Activated naive CD4-positive, alpha-beta T cell treated with anti-CD3 and anti-CD28 coated beads, Interleukin-2, amount 50 U/mL, for 16 hours (primary cell): ENCODE results near the gene TMEM234.

Experiments
- DNase-seq: peaks from one replicate; pipeline ENCODE4 v3.0.0-alpha.2; 2020

The TMEM234 gene

DNA sequence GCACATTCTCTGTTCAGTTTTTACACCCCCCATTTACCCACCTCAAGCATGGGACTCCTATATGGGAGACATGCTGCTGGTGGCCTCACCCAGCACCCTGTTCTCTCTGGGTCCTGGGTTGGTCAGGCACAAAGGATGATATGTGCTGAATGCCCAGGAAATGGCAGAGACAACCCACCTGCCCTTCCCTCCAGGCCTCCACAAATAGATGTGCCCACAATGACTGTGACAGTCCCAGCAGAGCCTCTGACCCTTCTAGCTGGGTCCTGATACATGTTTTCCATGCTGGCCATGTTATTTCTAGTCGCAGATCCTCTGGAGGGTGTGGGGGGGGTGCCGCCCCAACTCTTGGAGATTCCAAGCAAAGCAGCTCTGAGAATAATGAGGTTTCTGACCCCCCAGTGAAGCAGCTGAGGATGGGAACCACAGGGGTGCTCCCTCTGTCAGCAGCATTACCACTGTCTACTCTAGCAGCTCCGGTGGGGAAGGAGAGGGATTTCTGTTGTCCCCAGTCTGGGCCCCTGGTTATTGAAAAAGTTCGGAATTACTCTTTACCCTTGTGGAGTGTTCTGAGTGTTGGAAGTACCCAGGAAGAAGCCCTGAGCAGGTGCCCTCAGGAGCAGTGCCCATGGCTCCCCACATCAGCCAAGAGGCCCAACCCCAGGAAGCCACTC, 23.0 kb downstream of the TMEM234 start:
- no peak for DNase-seq

DNA sequence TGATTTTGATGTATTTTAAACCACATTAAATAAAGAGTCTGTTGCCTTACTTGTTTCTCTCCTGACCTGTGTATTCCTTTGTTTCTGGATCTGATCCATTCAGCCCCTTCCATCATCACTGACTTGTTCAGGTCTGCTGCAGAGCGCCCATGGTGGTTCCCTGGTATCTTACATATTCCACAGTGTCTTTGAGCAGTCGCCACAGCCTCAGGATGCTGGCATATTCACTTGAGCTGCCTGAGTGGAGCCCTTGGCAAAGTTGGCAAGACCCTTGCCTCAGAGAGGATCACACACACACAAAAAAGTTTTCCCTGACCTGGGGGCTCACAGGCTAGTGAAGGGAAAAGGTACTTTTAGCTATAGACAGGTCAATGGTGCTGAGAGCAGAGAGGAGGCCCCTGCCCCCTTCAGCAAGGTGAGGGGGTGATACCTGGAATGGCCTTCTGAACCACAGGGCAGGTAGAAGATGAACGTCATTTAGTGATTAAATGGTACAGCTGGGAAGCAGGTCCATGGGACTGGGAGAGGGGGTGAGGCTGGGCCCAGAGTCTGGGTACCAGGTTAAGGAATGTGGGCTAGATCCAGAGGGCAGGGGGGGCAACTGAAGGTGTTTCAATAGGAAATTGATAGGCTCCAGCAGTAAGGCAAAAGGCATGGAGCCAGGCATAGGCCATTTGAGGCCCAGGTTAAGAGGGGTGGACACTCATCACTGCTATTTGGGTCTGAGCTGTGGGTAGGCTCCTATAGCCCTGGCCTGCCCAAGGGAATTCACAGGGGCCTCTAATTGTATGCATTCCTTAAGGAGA, 23.7 kb downstream of the TMEM234 start:
- DNase-seq, result no peak

DNA sequence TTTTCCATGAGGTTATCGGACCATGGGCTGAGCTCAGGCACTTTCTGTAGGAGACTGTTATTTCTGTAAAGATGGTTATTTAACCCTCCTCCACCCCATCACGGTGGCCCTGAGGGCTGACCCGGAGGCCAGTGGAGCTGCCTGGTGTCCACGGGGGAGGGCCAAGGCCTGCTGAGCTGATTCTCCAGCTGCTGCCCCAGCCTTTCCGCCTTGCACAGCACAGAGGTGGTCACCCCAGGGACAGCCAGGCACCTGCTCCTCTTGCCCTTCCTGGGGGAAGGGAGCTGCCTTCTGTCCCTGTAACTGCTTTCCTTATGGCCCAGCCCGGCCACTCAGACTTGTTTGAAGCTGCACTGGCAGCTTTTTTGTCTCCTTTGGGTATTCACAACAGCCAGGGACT, 24.3 kb downstream of the TMEM234 start:
- DNase-seq, result no peak

DNA sequence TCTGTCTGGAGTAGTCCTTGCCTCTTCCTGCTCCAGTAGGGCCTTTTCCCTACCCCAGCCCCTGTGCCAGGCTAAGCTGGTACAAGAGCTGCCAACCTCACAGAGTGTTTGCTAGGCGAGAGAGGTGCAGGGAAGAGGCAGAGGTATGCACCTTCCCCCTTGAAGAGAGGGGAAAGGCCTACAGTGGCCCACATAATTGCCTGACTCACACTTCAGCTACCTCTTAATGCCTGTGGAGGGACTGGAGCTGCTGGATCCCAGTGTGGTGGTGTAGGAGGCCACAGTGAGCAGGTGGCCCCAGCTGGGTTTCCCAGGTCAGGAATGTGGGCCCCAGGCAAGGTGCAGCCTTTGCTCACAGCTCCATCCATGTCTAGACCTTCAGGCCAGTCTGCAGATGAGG, 25.1 kb downstream of the TMEM234 start:
- no peak for DNase-seq

DNA sequence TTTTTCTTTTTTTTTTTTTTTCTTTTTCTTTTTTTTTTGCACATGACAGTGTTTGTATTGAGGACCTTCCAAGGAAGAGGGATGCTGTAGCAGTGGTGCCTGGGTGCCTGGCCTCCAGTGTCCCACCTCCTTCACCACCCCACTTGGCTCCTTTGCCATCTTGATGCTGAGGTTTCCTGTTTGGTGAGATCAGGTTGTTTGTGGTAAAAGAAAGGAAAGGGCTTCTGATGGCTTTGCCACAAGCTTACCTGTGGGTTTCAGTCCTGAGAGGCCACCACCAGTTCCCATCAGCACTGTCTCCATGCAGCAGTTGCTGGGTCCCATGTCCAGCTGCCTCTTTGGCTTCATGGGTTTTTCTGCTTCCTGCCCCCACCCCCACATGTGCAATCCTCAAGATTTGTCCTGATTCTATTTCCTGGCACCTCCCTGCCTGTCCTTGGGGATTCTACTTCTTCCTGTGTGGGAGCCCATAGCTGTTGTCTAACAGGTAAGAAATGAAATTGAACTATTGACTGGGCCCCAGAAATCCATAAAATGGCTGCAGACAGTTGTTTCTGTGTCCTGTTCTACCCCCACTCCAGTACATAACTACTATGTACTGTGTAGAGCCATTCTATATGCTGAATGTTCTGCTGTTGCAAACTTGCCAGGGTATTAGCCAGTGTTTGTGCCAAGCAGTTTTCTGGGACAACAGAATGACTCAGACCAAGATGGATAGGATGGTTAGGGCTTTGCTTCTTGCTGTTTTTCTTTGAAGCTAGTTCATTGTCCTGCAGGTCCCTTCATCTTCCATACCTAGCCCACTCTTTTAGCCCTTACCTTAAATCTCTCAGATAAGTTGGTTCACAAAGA, 26.0 kb downstream of the TMEM234 start:
- no peak for DNase-seq

DNA sequence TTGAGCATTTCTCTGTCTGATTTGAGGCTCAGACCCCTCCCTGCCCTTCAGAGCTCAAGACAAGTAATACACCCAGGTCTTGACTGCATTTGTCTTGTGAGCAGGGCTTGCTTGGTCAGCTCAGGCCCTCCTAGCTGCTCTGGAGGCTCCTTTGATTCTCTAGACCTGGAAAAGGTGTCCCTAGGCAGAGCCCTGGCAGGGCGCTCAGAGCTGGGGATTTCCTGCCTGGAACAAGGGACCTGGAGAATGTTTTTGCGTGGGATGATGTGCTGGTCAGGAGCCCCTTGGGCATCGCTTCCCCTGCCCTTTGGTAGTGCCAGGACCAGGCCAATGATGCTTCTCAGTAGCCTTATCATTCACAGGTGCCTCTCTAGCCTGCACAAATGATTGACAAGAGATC, 26.6 kb downstream of the TMEM234 start:
- DNase-seq, result no peak

DNA sequence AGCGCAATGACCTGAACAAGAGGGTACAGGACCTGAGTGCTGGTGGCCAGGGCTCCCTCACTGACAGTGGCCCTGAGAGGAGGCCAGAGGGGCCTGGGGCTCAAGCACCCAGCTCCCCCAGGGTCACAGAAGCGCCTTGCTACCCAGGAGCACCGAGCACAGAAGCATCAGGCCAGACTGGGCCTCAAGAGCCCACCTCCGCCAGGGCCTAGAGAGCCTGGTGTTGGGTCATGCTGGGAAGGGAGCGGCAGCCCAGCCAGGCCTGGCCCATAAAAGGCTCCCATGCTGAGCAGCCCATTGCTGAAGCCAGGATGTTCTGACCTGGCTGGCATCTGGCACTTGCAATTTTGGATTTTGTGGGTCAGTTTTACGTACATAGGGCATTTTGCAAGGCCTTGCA, 27.2 kb downstream of the TMEM234 start:
- DNase-seq, result no peak

DNA sequence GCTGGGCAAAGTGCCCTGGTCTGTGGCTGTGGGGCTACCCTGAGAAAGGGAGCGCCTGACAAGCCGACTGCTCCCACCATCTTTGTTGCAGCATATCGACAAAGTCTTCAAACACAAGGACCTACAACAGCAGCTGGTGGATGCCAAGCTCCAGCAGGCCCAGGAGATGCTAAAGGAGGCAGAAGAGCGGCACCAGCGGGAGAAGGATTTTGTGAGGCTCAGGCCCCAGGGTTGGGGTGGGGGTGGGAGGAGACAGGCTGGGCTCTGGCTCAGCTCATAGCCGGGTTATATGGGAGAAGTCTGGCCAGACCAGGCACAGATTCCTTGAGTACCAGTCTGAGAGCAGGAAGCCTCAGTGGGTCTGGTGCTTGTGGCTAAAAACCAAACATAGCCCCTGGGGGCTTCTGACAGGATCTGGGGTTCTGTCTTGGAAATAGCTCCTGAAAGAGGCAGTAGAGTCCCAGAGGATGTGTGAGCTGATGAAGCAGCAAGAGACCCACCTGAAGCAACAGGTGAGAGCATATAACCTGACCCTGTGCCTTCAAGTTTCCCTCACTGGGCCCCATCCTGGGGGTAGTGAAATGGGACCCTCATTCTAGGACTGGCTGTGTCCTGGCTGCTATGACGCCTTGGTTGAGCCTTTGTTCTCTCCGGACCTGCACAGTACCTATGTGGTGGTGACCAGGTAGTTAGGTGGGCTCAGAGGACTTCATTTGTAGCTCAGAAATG, 29.8 kb downstream of the TMEM234 start:
- no peak for DNase-seq

DNA sequence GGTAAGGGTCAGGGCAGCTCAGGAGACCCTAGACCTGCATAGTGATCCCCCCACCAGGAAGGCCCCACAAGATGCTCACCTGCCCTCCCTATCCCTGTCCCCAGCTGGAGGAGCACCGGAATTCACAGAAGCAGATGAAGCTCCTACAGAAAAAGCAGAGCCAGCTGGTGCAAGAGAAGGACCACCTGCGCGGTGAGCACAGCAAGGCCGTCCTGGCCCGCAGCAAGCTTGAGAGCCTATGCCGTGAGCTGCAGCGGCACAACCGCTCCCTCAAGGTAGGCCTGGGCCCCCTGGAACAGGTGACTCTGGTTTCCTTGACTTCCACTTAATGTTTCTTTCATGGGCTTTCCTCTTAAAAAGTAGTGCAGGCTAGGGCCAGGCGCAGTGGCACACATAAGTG, 34.3 kb downstream of the TMEM234 start:
- no peak for DNase-seq

DNA sequence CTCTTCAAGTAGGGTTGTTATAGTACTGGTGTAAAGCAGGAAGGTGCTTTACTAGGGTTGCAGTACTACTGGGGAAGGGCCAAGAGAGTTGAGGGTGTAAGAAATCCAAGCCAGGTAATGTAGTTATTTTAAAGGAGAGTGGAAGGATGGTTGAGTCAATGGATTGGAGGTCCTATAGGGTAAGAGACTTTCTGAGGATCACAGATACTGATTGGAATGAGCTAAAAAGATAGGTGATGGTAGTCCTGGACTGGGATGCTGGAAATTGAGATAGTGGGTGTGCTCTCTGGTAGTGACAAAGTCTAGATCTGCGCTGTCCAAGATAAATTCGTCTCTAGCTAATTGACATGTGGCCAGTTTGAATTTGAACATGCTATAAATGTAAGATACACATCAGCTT, 35.7 kb downstream of the TMEM234 start:
- DNase-seq, result no peak

DNA sequence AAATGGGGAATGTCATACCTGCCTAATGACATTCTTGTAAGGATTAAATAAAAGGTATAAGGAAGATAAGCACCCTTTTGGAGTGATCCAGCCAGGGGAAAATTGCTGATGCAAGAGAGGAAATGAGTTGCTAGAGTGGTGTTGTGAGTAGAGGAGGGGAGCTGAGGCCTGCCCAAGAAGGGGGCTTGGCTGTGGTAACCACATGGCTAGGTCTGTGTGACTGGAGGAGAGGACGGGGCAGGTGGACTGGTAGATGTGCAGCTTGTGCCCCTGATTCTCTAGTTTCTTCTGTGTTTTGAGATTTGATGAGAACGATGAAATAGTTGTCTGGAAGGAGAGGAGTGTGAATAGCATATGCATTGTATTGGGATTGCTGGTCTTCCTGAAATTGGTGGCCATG, 36.1 kb downstream of the TMEM234 start:
- DNase-seq, result no peak

DNA sequence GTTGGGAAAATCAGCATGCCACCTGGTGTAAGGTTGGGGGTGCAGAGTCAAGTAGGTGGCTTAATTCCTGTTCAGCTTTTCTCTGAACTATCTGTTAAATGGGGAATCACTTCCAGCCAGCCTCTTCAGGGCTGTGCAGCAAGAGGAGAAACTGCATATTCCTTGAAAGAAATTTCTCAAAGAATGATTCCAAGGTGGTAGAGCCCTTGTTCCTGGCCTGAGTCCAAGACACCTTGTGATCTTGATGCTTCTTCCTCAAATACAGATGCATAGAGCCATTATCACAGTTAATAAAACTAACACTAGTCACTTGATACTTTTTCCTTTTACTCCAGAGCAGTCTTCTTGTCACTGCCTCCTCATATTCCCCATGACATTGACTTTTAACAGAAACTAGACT, 37.5 kb downstream of the TMEM234 start:
- no peak for DNase-seq

DNA sequence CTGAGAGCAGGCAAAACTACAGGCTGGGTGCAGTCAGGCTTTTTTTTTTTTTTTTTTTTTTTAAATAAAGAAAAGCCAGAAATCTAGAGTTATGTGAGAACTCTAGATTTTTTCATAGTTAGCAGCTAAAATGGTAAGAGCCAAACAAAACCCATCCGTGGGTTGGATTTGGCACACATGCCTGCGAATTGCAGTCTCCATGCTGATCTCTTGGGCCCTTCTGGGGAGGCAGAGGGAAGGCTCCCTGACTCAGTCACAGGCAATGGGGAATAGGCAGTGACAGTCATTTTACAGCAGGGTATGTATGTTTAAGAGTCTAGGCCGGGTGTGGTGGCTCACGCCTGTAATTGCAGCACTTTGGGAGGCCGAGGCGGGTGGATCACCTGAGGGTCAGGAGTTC, 40.1 kb downstream of the TMEM234 start:
- DNase-seq, result no peak

DNA sequence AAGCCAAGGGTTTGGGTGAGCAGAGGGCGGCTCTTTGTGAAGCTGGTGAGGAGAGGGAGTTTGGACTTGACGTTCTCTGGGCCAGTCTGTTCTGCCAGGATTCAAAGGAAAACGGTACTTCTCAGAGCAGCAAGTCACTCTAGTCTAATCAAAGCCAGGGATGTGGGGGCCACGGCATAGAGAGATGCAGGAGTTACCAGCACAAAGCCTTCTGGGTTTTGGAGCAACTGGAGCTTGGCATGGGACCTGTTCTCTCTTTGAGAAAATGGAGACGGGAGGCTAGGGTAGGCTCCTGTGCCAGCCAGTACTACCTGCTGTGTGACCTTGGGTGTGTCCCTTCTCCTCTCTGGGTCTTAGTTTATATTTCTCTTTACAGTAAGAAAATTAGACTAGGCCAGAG, 40.6 kb downstream of the TMEM234 start:
- DNase-seq, result no peak

DNA sequence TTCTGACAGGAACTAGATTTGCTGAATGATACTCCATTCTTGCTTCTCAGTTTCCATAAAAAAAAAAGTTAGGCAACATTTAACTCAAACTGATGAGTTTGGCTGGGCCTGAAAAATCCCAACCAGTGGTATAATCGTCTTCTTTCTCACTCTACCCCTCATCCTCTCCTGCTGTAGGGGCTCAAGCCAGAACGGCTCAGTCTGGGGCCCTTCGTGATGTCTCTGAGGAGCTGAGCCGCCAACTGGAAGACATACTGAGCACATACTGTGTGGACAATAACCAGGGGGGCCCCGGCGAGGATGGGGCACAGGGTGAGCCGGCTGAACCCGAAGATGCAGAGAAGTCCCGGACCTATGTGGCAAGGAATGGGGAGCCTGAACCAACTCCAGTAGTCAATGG, 41.1 kb downstream of the TMEM234 start:
- no peak for DNase-seq

DNA sequence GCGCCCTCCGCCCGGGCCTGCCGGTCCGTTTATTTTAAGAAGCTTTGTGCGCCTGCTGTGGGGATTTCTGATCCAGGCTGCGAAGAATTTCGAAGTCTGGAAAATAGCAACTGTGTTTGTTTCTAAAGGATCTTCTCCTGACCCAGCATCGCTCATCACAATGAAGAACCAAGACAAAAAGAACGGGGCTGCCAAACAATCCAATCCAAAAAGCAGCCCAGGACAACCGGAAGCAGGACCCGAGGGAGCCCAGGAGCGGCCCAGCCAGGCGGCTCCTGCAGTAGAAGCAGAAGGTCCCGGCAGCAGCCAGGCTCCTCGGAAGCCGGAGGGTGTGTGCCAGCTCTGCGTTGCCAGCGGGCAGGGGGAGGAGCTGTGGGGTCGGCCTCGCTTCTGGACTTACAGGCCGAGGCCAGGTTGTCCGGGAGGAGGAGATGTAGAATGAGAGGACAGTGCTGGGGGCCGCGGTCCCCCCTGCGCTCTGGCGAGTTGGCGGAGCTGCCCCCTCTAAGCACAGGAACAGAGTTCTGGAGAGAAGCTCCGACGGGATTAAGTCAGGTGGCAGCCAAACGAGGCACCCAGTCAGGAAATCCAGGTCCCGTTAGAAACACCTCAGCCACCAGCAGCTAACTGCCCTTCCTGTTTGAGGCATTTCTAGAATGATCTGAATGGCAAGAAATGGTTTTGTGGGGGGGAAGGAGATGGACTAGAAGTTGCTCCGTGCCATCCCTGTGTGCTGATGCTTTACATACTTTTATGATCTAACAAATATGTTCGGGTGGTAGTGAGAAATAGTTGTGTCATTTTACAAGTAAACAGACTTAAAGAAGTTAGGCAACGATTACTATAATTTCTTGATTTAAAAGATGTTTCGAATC, 41.7 kb downstream of the TMEM234 start:
- peak; percentile 32 for DNase-seq

DNA sequence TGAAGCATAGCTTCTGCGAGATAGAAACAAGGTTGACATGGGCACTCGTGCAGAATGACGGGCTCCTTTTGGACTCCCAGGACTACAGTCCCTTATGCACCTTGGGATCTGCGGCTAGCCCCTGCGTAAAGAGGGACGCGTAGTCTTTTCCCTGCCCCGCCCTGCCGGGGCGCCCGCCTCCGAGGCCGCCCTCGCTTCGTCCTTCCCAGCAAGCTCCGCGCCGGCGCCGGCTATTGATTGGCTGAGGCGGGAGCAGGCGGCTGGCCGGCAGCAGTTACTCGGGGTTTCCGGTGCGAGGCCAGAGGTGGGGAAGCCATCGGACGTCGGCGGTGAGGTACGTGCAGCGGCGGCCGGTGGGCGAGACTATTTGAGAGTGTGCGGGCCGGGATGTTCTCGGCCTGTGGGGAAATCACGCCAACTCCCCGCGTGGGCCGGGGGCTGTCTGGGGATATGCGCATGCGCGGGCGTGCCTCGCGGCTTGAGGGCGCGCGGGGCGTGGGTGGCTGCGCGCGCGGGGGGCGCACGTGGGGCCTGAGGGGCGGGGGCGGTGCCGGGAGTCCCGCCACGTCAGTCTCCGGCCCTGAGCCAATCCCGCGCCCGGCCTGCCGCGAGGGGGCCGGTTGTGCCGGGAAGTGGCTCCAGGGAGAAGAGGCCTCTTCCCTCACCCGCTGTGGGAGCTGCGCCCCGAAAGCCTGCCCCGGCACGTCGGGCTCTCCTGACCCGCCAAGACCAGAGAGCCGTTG, 42.5 kb downstream of the TMEM234 start, which contains the start of gene TXLNA:
Gene TXLNA, plus strand, starts transcription at position 233 of the 743 bp plus-strand sequence. CDS start 671 bp downstream, outside the sequence.
- DNase-seq, result peak; percentile 89

DNA sequence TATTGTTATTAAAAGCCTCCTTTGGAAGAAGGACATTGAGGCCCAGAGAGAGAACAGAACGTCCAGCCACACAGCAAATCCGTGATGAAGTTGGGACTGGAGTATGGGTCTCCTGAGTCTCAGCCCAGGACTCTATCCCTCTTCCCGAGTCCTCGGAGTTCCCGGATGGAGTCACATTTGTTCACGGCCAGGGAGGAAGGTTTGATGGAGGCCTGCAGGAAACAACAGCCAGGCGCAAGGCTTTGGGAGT, 43.0 kb downstream of the TMEM234 start:
- DNase-seq, result no peak

DNA sequence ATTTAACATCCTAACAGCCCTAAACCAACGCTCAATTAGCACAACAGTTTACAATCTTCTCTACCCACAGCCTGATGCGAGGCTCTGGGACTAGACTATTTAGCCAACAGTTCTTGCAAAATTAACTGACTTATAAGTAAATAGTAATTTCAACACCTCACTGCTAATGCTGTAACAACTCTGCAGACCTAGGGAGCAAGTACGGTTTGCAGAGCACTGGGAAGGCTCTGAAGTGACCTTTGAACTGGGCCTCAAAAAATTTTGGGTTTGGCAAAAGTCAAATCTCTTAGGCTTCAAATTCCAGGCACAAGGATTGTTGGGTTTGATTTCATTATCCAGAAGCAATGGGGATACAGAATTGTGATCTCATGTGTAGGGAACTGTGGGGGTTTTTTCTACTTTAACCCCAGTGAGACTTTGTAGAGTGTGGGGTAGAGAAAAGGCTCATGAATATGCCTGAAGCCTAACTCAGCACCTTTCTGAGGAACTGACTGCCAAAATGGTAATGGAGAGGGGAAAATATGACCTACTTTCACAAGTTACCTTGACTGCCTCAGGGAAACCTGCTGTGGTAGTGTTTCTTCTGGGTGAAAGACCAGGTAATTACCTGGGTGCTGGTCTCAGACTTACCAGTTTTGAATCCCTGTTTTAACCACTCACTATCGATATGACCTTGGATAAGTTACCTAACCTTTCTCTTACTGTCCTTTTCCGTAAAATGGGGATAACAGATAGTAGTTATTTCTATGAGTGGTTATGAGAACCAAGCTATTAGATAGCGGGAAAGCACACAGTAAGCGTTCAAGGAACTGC, 43.6 kb downstream of the TMEM234 start:
- no peak for DNase-seq

DNA sequence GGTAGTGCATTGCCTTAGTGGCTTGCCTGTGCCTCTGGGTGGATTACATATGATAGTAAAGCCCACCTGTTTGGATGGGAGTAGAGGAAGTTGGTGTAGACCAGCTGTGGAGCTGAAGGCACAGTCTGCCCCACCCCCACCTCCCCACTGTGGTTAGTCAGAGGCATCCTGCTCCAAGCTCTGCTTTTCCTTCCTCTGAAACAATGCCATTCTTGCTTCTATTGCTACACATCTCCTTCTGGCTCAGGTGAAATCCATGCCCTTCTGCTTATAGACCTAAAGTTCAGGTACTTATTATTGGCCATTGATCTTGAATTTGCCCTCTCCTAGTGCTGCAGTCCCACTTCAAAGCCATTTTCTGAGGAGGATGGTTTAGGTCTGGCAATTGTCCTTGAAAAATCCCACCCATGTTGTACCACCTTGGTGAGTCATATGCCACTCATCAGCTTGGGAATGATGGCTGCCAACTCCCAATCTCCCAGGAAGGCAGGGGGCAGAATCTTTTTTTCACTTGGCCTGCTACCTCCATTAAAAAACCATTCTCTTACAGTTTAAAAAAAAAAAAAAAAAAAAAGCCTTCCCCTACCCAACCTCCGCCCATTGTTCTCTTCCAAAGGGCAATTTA, 49.4 kb downstream of the TMEM234 start:
- DNase-seq, result no peak
